ENCODE measurements around the gene VSX2. TPM values are rescaled to one million over a fixed set of nuclear protein-coding genes. Genes with fewer than 3 reads are reported as not detected.

Gene VSX2
- total RNA-seq, 1 experiment from 2014 or later, result not detected

- no peak overlapping the region for H3K9ac ChIP-seq (ENCODE audit: extremely low read depth, insufficient read length, low read length)
- no peak overlapping the region for H3K56ac ChIP-seq (ENCODE audit: insufficient read length, low read depth, low read length)
- H3K9me3 ChIP-seq (ENCODE audit: control insufficient read depth, low read depth, low read length), result no peaks in the 10 kb centered on the region
- no peaks in the 10 kb centered on the region for H3K27me3 ChIP-seq (ENCODE audit: insufficient read depth, low read length)
- H3T11ph ChIP-seq (ENCODE audit: low read length), result no peak overlapping the region
- no peak overlapping the region for H3K27ac Mint-ChIP-seq
- no peak overlapping the region for H3K4ac ChIP-seq (ENCODE audit: low read depth, low read length)
- H3K79me1 ChIP-seq (ENCODE audit: insufficient read depth, low read depth, low read length, poor library complexity, severe bottlenecking), result no peaks in the 10 kb centered on the region
- no peak overlapping the region for H3K23ac ChIP-seq (ENCODE audit: insufficient read length, low read depth, low read length)
- H3K14ac ChIP-seq (ENCODE audit: insufficient read depth, low read length), result no peak overlapping the region
- H3K27ac ChIP-seq (ENCODE audit: insufficient read length, low read depth, low read length), result no peak overlapping the region
- no peaks in the 10 kb centered on the region for H3K23me2 ChIP-seq (ENCODE audit: insufficient read length, low read depth, low read length, poor library complexity, severe bottlenecking)
- no CpG with 5 or more reads among the region's 3 CpGs for WGBS (ENCODE audit: extremely low coverage, insufficient read length, low lambda C conversion rate)
- peaks cover 0 to 5% (median 0%) of the 10 kb centered on the region in 3 experiments; a peak in 1 of 7 replicates for H3K36me3 Mint-ChIP-seq (ENCODE audit: insufficient read depth in 1 of 3, low read depth in 3 of 3)
- H3K27me3 Mint-ChIP-seq (ENCODE audit: low read depth), result peaks cover 7% of the 10 kb centered on the region
- H2BK15ac ChIP-seq (ENCODE audit: low read depth, low read length), result no peak overlapping the region
- H3K4me1 Mint-ChIP-seq, result no peaks in the 10 kb centered on the region; a peak in 1 of 4 replicates
- no peak overlapping the region for H2BK5ac ChIP-seq (ENCODE audit: insufficient read length, low read length)
- H2AFZ ChIP-seq (ENCODE audit: low read length), result no peak overlapping the region
- no peak overlapping the region for H2BK12ac ChIP-seq (ENCODE audit: insufficient read length, low read depth, low read length)
- peak; percentile 43 for DNase-seq
- H2BK20ac ChIP-seq (ENCODE audit: low read depth, low read length, poor library complexity, severe bottlenecking), result no peak overlapping the region
- no peak overlapping the region for H3K4me2 ChIP-seq (ENCODE audit: insufficient read depth, insufficient read length, low read length)
- H2AK5ac ChIP-seq (ENCODE audit: insufficient read length, low read length), result no peak overlapping the region
- no peak overlapping the region for H2BK120ac ChIP-seq (ENCODE audit: low read depth, low read length, poor library complexity, severe bottlenecking)
- no peaks in the 10 kb centered on the region for H3K79me2 ChIP-seq (ENCODE audit: insufficient read depth, low read length)
- H4K20me1 ChIP-seq (ENCODE audit: control insufficient read depth, insufficient read depth, insufficient read length), result no peaks in the 10 kb centered on the region
- no peak overlapping the region for H3K4me3 Mint-ChIP-seq
- no peak overlapping the region for H4K8ac ChIP-seq (replicated peaks; ENCODE audit: insufficient read length, low read depth, low read length)
- H4K91ac ChIP-seq (ENCODE audit: insufficient read length, low read depth, low read length), result no peak overlapping the region
- no peaks in the 10 kb centered on the region for H3K9me3 Mint-ChIP-seq
- H4K5ac ChIP-seq (ENCODE audit: insufficient read length, low read depth, low read length), result no peak overlapping the region
- peak; percentile 80 for TF ChIP-seq CTCF (conservative IDR thresholded peaks at IDR 0.05)
- no peaks in the 10 kb centered on the region for H3K4me1 ChIP-seq (ENCODE audit: insufficient read depth, low read length)
- no peak overlapping the region for H3K18ac ChIP-seq (ENCODE audit: insufficient read length, low read depth, low read length)
Measured at GRCh38 chr14:74207943-74208342, 31.3 kb upstream of the VSX2 start.

Measured in H9 (cell line).